ENCODE results near the gene NRXN3.

- TF ChIP-seq, protein P1, sequence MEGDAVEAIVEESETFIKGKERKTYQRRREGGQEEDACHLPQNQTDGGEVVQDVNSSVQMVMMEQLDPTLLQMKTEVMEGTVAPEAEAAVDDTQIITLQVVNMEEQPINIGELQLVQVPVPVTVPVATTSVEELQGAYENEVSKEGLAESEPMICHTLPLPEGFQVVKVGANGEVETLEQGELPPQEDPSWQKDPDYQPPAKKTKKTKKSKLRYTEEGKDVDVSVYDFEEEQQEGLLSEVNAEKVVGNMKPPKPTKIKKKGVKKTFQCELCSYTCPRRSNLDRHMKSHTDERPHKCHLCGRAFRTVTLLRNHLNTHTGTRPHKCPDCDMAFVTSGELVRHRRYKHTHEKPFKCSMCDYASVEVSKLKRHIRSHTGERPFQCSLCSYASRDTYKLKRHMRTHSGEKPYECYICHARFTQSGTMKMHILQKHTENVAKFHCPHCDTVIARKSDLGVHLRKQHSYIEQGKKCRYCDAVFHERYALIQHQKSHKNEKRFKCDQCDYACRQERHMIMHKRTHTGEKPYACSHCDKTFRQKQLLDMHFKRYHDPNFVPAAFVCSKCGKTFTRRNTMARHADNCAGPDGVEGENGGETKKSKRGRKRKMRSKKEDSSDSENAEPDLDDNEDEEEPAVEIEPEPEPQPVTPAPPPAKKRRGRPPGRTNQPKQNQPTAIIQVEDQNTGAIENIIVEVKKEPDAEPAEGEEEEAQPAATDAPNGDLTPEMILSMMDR (optimal IDR thresholded peaks at IDR 0.05 in 1 of 3, IDR thresholded peaks at IDR 0.05 in 1 of 3, conservative IDR thresholded peaks at IDR 0.05 in 1 of 3; ENCODE audit: extremely low read depth in 1 of 3, insufficient read depth in 2 of 3, low read length in 3 of 3) = no peak
- no peak for TF ChIP-seq EZH2 (IDR thresholded peaks at IDR 0.05; ENCODE audit: low read length)
Measured at GRCh38 chr14:79436335-79436734, 1266.2 kb downstream of the NRXN3 start.
